NT2/D1 (cell line): ENCODE measurements around the gene CDC42EP1.

Source experiments
- SUZ12 ChIP-seq: IDR thresholded peaks from 2 replicates; pipeline ENCODE4 v1.6.1; 2011; ENCODE audit not compliant: insufficient read length, insufficient read depth; ENCODE audit errors: extremely low read depth
- YY1 ChIP-seq: IDR thresholded peaks from 2 replicates; pipeline ENCODE4 v1.6.1; 2011; ENCODE audit not compliant: insufficient read length, insufficient read depth
- ZNF274 ChIP-seq: IDR thresholded peaks from 2 replicates; pipeline ENCODE4 v1.6.1; 2011; ENCODE audit warnings: mild to moderate bottlenecking, low read depth, low read length

DNA sequence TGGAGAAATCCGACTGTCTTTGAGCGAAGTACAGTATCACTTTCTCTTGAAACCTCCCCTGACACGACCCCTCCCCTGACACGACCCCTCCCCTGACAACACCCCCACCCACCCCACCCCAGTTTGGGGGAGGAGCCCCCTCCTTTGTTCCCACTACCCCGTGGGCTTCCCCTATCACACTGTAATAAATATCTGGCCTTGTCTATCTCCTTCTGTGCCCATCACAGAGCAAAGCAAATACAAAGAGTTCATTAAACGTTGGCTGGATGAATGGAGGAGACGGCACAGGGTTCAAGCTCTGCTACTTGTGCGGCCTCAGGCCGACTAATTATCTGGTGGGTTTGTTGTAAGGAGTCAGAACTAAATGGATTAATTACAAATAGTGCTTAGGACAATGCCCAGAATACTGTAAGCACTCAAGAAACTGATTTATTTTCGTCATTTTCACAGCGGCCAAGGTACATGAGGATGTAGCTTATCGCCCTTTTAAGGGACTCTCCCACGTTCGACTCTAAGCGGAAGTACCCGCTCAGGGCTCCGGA lies 47.7 kb downstream of the CDC42EP1 start:
- TF ChIP-seq ZNF274 (no peak), YY1 (no peak), SUZ12 (no peak)
